HG02840 (cell line): ENCODE results near the gene SEMA4D.

Source experiments
- ATAC-seq: cut with Tn5 transposase; IDR thresholded peaks from one replicate; pipeline ENCODE4 v1.9.1; 2021; ENCODE audit warnings: mild to moderate bottlenecking, moderate library complexity, moderate number of reproducible peaks; ENCODE audit not compliant: unreplicated experiment, low FRiP score

Gene SEMA4D

GRCh38 chr9:89468281-89468960 is 29.5 kb downstream of the SEMA4D start:
- no peak for ATAC-seq

GRCh38 chr9:89467278-89467625 is 30.7 kb downstream of the SEMA4D start:
- peak; percentile 8 for ATAC-seq

GRCh38 chr9:89466451-89467277 is 31.2 kb downstream of the SEMA4D start:
- ATAC-seq = peak; percentile 67

GRCh38 chr9:89465726-89466308 is 32.1 kb downstream of the SEMA4D start:
- no peak for ATAC-seq

GRCh38 chr9:89465001-89465451 is 32.9 kb downstream of the SEMA4D start:
- no peak for ATAC-seq

GRCh38 chr9:89464300-89464901 is 33.5 kb downstream of the SEMA4D start:
- ATAC-seq = no peak

- ATAC-seq = no peak
These were observed 34.9 kb downstream of the SEMA4D start for GRCh38 chr9:89462817-89463683.

GRCh38 chr9:89462199-89462598 is 35.7 kb downstream of the SEMA4D start:
- no peak for ATAC-seq

- ATAC-seq = no peak
These were observed 36.6 kb downstream of the SEMA4D start for GRCh38 chr9:89461265-89461664.

GRCh38 chr9:89460551-89460950 is 37.4 kb downstream of the SEMA4D start:
- no peak for ATAC-seq

GRCh38 chr9:89458768-89459496 is 39.0 kb downstream of the SEMA4D start:
- no peak for ATAC-seq

GRCh38 chr9:89457376-89457855 is 40.5 kb downstream of the SEMA4D start:
- ATAC-seq = no peak

- no peak for ATAC-seq
These were observed 42.5 kb downstream of the SEMA4D start for GRCh38 chr9:89455356-89455824.

- no peak for ATAC-seq
These were observed 43.2 kb downstream of the SEMA4D start for GRCh38 chr9:89454498-89455355.

GRCh38 chr9:89453452-89453851 is 44.5 kb downstream of the SEMA4D start:
- no peak for ATAC-seq

- ATAC-seq = no peak
These were observed 45.4 kb downstream of the SEMA4D start for GRCh38 chr9:89452561-89452960.

- no peak for ATAC-seq
These were observed 47.7 kb downstream of the SEMA4D start for GRCh38 chr9:89450213-89450612.

- no peak for ATAC-seq
These were observed 48.6 kb downstream of the SEMA4D start for GRCh38 chr9:89449261-89449671.
